GM18861 (cell line): Measurements from ENCODE around the gene TMEM214.

Experiments used
- ATAC-seq: cut with Tn5 transposase; IDR thresholded peaks from one replicate; pipeline ENCODE4 v1.9.1; 2021; ENCODE audit not compliant: unreplicated experiment

The TMEM214 gene

DNA sequence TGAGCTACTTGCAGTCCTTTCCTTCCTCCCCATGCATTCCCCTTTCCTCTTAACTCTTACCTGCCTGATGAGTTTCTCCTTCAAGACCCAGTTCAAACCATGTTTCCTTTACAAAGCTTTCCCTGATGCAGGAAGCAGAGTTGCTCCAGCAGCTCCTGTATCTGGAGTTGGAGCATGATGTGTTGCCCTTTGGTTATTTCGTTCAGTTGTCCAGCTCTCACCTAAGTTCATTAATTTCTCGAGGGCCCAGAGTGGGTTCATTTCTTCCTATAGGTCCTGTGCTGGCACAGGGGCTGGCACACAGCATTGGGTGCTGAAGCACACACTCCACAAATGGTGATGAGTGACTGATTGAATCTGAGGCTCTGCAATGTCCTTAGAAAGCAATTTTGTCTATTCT lies 23.0 kb upstream of the TMEM214 start:
- ATAC-seq, result no peak

DNA sequence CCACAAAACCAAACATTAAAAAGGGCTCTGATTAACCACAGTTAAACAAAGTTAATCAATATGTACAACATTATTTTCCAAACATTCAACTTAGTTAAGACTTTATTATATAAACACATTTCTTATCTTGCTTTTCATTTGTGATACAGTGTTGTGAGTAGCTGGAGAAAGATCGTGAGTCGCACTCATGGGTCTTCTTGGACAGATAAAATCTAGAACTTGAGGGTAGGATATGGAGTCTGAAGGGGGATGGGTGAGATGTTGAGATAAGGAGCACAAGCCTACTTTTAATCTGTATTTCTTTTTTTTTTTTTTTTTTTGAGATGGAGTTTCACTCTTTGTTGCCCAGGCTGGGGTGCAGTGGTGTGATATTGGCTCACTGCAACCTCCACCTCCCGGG lies 22.6 kb upstream of the TMEM214 start:
- ATAC-seq, result no peak

DNA sequence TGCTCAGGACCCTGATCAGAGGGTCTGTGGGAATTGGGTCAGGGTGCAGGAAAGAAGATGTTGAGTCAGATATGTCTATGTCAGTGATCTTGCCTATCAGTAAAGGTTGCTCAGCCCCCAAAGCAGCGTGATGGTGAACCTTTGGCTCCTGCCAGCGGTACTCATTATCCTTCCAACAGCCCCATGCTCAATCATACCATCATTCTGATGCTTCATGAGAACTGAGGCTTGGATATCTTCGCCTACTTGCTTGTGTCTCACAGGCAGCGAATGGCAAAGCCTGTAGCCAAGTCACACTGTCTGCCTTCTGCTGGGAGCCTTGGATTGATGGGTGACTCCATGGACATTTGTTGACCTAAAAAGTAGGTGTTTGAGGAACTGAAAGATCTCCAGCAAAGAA lies 19.0 kb upstream of the TMEM214 start:
- ATAC-seq, result no peak

DNA sequence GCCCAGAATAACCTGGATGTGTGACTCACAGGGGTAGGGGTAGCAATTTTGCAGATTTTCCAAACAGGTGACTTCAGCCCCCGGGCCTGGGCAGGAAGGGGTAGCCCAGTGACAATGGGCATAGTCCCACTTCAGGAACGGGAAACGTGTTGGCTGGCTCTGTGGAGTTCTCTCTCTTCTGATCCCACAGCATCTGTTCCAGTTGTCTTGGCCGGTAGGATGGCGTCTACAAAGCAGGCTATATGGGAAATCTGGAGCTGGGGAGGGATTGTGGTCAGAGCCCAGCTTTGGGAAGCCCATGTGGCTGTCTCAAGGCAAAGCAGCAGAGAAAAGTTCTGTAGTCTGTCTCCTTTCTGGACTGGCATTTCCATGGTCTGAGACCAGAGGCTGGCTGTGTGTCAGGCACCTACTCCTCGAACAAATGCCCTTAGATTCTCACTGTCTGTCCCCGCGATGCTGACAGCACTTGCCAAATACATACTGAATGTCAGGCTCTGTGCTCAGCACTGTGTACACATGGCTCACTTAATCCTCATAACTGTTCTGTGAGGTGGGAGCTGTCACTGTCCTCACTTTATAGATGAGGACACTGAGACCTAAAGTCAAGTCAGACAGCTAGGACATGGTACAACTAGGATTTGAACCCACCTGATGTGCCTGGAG lies 17.9 kb upstream of the TMEM214 start:
- ATAC-seq, result no peak

DNA sequence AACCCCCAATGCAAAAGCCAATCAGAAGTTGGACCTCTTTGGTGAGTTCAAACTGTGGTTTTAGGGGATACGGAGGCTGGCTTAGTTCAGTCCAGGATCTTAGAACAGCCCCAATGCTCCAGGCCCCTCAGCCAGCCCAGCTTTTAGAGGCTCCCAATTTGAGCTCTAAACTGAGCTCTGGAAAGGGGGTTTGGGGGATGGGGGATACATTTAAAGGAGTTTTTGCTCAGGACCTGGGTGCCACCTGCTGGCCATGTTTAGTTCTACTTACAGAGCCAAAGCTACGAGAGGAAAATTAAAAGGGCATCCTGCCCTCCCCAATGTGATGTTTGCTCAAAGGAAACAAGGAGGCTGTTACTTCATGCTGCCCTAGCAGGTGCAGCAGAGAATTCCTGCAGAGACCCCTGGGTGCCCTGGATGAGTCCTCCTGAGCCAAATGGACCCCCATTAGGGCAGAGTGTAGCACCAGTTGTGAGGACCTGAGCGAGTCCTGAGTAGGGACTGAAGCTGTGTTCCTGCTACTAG lies 15.9 kb upstream of the TMEM214 start:
- no peak for ATAC-seq

DNA sequence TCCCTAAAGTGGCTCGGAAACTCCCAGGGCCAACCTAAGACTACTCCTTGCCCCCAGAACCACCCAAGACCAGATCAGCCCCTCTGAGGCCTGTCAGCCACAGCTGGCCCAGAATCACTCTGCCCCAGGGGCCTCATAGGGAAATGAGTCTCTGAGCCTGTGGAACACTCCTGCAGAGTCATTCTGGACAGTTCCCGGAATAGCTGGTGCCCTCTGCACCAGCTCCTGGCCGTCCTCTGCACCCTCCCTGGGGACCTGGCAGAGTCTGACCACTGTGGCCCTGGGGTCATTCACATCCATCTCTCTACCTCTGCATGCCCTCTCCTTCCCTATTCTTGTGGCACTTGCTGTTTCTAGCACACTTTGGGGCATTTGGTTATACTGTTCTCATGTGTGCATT lies 14.6 kb upstream of the TMEM214 start:
- no peak for ATAC-seq

DNA sequence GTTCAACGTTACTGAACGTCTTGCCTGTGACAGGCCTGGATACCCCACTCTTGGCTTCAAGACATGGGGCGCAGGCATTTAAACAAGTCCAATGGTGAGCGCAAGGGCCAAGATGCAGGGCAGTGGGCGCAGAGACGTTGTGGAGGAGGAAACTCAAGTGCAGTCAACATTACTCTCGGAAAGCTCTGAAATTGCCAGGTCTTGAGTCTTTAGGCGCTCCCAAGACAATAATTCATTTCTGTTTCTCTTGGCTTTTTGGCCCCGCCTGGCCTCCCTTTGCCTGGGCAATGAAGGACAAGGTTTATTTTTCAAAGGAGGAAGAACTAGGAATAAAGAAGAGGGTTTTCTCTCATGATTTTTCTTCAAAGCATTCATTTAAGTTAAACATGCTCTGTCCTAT lies 13.3 kb upstream of the TMEM214 start:
- ATAC-seq, result no peak

DNA sequence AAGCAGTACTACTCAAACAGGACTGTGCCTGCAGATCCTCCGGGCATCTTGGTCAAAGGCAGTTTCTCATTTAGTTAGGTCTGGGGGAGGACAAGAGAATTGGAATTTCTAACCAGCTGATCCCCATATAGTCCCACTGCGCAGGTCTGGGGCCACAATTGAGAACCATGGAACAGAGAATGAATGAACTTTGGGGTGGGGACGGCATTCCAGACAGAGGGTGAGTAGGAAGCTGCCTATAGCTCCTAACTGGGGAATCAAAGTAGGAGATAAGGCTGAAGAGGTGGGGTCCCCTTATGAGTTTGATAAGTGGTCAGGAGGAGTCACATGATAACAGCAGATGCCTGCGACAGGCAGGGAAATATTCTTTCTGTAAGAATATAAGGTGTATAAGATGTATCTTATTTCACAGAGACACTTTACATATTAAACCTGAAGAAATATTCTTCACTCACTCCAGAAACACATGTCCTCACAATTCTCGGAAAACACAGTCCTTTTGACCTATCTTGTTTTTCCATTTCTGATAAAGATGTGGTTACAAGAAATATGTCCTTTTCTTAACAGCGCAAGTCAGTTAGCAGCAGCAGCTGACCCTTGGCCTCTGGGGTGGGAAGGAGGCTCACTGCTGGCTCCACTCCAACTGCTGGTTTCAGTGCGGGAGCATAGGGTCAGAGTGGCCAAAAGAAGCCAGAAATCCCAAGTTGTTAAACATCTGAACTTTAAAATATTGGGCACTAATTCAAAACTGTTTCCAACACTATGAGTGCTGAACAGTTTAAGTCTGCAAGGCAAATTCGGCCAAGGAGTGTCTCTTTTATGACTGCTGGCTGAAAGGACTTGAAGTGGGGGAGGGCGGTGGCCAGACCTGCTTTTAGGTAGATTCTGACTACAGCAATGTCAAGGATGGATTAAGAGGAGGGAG lies 12.6 kb upstream of the TMEM214 start:
- ATAC-seq, result no peak

DNA sequence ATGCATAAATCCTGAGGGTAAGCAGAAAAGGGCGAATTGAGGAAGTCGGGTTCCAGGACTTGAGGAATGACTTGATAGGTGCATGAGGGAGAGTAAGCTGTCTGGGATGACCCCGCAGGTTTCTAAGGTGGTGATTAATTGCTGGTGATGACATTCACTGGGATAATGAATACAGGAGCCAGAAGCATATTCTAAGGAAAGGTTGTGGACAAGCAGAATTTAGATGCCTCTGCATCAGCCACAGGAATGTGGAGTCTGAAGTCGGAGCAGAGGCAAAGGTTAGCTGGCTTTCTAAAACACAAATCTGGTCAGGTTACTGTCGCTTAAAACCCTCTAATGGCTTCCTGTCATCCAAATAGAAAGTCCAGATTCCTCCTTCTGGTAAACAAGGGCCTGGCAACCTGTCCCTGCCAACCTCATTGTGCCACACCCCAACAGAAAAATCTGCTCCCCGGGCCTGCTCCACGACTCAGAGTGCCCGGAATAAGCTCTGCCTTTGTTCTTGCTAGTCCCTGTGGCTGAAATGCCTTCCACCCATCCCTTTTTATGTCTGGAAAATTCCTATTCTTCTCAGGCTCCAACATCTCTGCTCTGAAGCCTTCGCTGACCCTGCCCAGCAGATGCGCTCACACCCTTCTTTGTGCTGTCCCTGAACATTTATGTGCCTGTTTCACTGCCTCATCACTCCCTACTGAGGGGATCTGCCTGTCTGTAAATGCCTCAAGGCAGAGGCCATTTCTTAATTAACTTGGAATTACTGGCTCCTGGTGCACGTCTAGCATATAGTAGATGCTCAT lies 11.3 kb upstream of the TMEM214 start:
- ATAC-seq, result no peak

DNA sequence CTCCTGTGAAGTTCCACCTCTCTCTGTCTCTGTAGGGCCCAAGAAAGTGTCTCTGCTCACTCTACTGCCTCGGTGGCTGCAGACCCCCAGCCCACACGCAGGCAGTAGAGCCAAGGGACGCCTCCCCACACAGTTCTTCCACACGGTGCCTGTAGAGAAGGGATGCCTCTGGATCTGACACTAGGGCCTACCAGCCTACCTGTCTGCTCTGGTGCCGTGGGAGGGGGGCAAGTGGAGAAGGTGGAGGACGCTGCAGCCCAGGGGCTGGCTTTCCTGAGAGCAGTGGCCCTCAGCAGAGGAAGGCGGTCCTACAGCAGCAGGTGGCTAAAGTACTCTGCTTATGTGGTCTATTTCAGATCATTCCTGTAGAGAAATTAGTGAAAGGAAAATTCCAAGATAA lies 9.0 kb upstream of the TMEM214 start:
- no peak for ATAC-seq

DNA sequence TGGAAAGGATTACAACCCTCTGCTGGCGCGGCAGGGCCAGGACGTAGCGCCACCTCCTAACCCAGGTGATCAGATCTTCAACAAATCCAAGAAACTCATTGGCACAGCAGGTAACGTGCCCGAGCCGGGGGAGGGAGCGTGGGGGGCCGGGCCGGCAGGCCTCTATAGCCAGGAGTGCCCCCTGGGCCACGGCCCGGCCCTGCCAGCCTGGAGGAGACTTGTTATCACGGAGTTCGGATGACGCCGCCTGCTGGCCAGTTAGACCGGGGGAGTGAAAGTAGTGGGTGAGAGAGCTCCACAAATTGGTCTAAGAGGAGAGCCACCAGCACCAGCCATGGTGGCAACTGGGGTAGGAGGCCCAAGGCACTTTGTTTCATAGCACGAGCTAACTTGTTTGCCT lies 8.6 kb upstream of the TMEM214 start:
- no peak for ATAC-seq

DNA sequence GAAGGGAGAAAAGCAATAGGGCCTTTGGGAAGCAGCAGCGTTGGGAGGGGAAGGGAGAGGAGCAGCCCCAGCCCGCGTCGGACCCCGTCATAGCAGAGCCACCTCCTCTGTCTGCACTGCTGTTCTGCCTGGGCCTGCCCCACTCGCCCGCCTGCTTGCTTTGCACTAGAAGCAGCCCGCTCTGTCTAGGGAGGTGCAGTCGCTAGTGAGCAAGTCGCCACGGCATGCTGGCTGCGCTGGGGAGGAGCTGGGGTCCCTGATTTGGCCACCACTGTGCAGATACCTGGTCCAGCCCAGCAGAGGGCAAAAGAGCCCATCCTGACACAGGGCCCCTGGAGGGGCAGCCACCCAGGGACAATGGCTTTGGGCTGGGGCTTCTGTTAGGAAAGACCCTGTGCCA lies 8.0 kb upstream of the TMEM214 start:
- ATAC-seq, result no peak

DNA sequence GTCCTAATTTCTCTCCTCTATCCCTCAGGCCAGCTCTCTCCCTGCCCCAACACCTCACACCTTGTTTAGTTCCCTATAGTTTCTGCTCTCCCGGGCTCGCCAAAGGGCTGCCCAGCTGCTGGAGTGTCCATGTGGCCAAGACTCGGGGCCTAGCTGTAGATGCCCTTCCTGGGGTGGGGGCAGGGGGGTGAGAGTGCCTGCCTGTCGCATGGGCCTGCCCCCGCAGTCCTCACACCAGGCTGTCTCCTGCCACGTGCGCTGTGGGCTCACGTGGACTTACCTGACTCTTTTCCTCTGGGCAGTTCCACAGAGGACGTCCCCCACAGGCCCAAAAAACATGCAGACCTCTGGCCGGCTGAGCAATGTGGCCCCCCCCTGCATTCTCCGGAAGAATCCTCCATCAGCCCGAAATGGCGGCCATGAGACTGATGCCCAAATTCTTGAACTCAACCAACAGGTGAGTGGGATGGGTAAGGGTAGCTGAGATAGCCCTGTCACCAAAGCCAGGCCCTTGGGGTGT lies 7.4 kb upstream of the TMEM214 start:
- no peak for ATAC-seq

DNA sequence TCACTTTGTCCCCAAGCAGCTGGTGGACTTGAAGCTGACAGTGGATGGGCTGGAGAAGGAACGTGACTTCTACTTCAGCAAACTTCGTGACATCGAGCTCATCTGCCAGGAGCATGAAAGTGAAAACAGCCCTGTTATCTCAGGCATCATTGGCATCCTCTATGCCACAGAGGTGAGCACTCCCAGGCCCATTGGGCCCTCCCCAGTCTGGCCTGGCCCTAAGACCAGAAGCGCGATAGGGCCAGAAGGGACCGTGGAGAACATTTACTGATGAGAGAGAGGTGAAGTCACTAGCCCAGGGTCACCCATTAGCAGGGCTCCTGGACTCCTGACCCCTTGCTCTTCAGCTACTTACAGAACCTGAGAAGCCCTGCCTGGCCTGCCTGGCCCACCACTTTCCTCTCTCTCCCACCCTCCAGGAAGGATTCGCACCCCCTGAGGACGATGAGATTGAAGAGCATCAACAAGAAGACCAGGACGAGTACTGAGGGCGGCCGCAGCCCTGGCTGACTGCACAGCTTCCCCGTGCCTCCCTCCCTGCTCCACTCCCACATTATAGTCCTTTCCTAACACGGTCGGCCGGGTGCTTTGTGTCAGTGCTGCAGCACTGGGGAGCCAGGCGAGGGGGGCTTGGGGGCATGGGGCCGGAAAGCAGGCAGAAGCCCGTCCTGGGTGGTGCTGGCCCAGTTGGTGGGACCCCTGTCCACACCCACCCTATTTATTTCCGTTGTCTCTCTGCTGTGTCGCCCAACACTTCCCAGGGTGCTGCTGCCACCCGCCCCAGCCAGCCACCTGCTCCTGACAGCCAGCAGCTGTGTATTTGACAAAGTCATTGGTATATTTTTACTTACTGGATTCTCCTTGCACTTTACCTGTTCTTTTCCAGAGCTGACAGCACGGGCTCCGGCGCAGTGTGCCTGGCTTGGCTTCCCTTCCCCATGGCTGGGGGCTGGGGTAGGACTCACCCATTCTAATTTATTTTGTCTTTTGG lies 6.6 kb upstream of the TMEM214 start:
- ATAC-seq, result no peak

DNA sequence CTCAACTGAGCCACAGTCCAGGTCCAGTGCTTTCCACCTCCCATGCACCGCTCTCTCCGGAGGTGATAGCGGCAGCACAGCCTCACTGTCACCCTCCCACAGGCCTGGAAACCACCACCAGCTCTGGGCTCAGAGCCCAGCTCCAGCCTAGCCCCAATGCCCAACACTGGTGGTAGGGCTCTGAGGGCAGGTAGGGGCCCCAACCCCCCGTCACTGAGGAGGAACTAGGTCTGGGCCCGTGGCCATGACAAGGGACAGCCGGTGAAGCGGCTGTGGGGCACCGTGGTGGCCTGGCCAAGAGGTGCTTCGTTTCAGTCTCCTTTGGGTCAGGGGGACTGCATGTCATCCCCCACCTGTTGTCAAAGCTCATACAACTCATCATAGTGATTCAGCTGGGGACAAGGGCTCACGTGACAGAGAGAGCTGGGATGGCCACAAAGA lies 5.5 kb upstream of the TMEM214 start:
- no peak for ATAC-seq

DNA sequence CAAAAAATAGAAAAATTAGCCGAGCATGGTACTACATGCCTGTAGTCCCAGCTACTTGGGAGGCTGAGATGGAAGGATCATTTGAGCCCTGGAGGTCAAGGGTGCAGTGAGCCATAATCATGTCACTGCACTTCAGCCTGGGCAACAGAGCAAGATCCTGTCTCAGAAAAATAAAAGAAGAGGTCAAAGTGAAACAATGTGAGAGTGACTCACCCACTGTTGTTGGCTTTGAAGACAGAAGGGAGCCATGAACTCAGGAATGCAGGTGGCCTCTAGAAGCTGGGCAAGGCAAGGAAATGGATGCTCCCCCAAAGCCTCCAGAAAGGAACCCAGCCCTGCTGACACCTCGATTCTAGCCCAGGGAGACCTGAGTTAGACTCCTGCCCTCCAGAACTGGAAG lies 3.7 kb upstream of the TMEM214 start:
- ATAC-seq, result no peak

DNA sequence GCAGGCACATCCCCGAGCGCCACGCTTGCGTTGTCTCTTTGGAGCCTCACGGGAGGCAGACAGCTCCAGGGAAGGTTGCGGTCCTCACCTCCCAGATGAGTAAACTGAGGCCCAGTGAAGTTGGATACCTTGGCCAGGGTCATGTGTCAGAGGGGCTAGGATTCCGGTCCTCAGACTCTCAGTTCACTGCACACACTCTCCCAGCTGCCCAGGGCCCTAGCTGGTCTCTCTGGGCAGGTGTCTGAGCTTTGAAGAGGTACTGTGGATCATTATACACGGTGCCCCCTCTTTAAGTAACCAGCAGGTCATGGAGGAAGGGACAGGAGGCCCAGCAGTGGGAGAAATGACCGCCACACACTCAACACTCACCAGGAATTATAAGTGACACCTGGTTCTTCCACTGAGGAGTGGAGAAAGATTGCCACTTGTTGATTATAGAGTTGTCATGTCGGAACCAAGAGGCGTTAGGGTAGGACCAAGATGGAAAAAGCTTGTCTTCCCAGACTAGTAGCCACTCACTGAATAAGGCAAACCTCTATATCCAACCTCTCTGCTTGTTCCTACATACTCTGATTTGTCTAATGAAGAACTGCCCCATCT lies 588 bp downstream of the TMEM214 start:
- no peak for ATAC-seq

DNA sequence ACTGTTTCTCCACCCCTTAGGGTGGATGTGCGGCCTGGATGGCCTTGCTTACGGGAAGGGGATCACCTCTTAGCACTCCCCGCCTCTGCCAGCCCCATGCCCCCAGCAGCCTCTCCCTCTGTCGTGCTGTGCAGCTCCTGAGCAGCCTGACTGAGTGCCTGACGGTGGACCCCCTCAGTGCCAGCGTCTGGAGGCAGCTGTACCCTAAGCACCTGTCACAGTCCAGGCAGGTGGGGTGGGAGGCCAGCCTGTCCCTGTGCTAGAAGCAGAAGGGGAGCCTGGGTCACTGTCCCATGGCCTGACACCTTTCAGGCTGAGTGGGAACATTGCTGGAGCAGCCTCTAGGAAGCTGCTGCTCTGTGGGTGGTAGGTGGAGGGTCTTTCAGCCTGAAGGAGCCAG lies 5.2 kb downstream of the TMEM214 start:
- ATAC-seq, result no peak

DNA sequence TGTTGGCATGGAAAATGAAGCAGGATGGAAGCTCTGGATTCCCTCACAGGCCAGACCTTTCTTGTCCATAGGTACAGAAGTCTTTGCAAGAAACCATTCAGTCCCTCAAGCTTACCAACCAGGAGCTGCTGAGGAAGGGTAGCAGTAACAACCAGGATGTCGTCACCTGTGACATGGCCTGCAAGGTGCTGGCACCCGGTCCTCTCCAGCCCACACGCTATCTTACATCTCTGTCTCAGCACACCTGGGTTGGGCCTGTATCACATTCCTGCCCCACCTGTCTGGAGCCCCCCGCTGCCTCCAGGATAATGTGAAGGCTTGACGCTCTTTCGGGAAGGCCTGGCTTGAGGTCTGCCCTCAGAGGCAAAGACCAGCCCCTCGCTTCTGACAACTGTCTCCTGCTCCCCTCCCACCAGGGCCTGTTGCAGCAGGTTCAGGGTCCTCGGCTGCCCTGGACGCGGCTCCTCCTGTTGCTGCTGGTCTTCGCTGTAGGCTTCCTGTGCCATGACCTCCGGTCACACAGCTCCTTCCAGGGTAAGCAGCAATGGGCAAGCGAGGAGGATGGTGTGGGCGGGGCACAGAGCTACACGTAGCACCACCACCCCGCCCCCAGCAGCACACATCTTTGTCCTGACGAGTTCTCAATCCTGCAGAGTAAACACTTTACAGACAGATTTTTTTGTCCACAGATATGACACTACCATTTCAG lies 6.0 kb downstream of the TMEM214 start:
- no peak for ATAC-seq
